ENCODE measurements around the gene GPR37. TPM values are rescaled to one million over a fixed set of nuclear protein-coding genes. Genes with fewer than 3 reads are reported as not detected.

GPR37 gene
- total and polyA plus RNA-seq, 5 experiments from 2014 or later, result not detected

- POLR2A ChIA-PET, result no interaction called here
- no peak overlapping the region for H3K4me3 Mint-ChIP-seq
- H3K27ac Mint-ChIP-seq, result no peak overlapping the region
- H3K27me3 Mint-ChIP-seq, result peaks cover 0 to 5% (median 0%) of the 10 kb centered on the region in 5 donors
- no peak for DNase-seq
- no peaks in the 10 kb centered on the region for H3K4me1 Mint-ChIP-seq
- peaks cover 10 to 44% (median 24%) of the 10 kb centered on the region in 9 donors for H3K9me3 Mint-ChIP-seq
- peaks cover 0 to 21% (median 0%) of the 10 kb centered on the region in 3 donors for H3K36me3 Mint-ChIP-seq
- no peak for ATAC-seq
Observed at GRCh38 chr7:124712017-124712416, 53.6 kb downstream of the GPR37 start.

- Mint-ChIP-seq H3K27me3 (peaks cover 0 to 2% (median 0%) of the 10 kb centered on the region in 5 donors), H3K27ac (no peak overlapping the region), H3K4me3 (no peak overlapping the region), H3K4me1 (no peaks in the 10 kb centered on the region), H3K36me3 (peaks cover 0 to 4% (median 0%) of the 10 kb centered on the region in 3 donors), H3K9me3 (peaks cover 4 to 17% (median 8%) of the 10 kb centered on the region in 9 donors)
- ATAC-seq, result no peak
- no peak for DNase-seq
- POLR2A ChIA-PET, result no interaction called here
Observed at GRCh38 chr7:124702385-124702784, 63.2 kb downstream of the GPR37 start.

GRCh38 chr7:124701955-124702354 is 63.6 kb downstream of the GPR37 start:
- POLR2A ChIA-PET, result no interaction called here
- peaks cover 0 to 13% (median 4%) of the 10 kb centered on the region in 9 donors for H3K9me3 Mint-ChIP-seq
- H3K27me3 Mint-ChIP-seq, result peaks cover 0 to 2% (median 0%) of the 10 kb centered on the region in 5 donors
- no peaks in the 10 kb centered on the region for H3K4me1 Mint-ChIP-seq
- DNase-seq (no peak), ATAC-seq (no peak)
- no peak overlapping the region for H3K27ac Mint-ChIP-seq
- H3K4me3 Mint-ChIP-seq, result no peak overlapping the region
- H3K36me3 Mint-ChIP-seq, result no peaks in the 10 kb centered on the region

- ATAC-seq (no peak), DNase-seq (no peak)
- Mint-ChIP-seq H3K27ac (no peak overlapping the region), H3K9me3 (peaks cover 0 to 12% (median 3%) of the 10 kb centered on the region in 9 donors), H3K36me3 (no peaks in the 10 kb centered on the region), H3K4me3 (no peak overlapping the region), H3K4me1 (no peaks in the 10 kb centered on the region), H3K27me3 (peaks cover 0 to 2% (median 0%) of the 10 kb centered on the region in 5 donors)
- POLR2A ChIA-PET, result no interaction called here
Observed at GRCh38 chr7:124700655-124701054, 64.9 kb downstream of the GPR37 start.

- H3K27ac Mint-ChIP-seq, result no peak overlapping the region
- H3K4me3 Mint-ChIP-seq, result no peak overlapping the region
- ATAC-seq (no peak), DNase-seq (no peak)
- no peaks in the 10 kb centered on the region for H3K36me3 Mint-ChIP-seq
- POLR2A ChIA-PET, result no interaction called here
- no peaks in the 10 kb centered on the region for H3K4me1 Mint-ChIP-seq
- H3K9me3 Mint-ChIP-seq, result peaks cover 0 to 10% (median 3%) of the 10 kb centered on the region in 9 donors
- H3K27me3 Mint-ChIP-seq, result peaks cover 0 to 2% (median 0%) of the 10 kb centered on the region in 5 donors
Observed at GRCh38 chr7:124698964-124699363, 66.6 kb downstream of the GPR37 start.

- POLR2A ChIA-PET, result no interaction called here
- H3K27ac Mint-ChIP-seq, result no peak overlapping the region
- DNase-seq (no peak), ATAC-seq (no peak)
- H3K4me3 Mint-ChIP-seq, result no peak overlapping the region
- H3K27me3 Mint-ChIP-seq, result peaks cover 0 to 2% (median 0%) of the 10 kb centered on the region in 5 donors
- H3K9me3 Mint-ChIP-seq, result peaks cover 0 to 11% (median 3%) of the 10 kb centered on the region in 9 donors
- no peaks in the 10 kb centered on the region for H3K4me1 Mint-ChIP-seq
- no peaks in the 10 kb centered on the region for H3K36me3 Mint-ChIP-seq
Observed at GRCh38 chr7:124697746-124698145, 67.8 kb downstream of the GPR37 start.

Other genes starting within 250 kb of the GPR37 start
- 10 to 100 TPM; 29.6 to 36.1 TPM for gene POT1, start 164.0 kb upstream of the GPR37 start, total RNA-seq
- gene POT1, start 164.0 kb upstream of the GPR37 start, polyA plus RNA-seq, result 10 to 100 TPM; 21.8 to 27.1 (median 23.5) TPM

All from naive thymus-derived CD8-positive, alpha-beta T cell (primary cell).